ENCODE data around the gene ABCC10.
"Not testable (repeated sequence)": the region's sequence is repeated elsewhere in the genome, so short reads cannot be mapped to it uniquely, and the experiment has no call there.

The ABCC10 gene, protein sequence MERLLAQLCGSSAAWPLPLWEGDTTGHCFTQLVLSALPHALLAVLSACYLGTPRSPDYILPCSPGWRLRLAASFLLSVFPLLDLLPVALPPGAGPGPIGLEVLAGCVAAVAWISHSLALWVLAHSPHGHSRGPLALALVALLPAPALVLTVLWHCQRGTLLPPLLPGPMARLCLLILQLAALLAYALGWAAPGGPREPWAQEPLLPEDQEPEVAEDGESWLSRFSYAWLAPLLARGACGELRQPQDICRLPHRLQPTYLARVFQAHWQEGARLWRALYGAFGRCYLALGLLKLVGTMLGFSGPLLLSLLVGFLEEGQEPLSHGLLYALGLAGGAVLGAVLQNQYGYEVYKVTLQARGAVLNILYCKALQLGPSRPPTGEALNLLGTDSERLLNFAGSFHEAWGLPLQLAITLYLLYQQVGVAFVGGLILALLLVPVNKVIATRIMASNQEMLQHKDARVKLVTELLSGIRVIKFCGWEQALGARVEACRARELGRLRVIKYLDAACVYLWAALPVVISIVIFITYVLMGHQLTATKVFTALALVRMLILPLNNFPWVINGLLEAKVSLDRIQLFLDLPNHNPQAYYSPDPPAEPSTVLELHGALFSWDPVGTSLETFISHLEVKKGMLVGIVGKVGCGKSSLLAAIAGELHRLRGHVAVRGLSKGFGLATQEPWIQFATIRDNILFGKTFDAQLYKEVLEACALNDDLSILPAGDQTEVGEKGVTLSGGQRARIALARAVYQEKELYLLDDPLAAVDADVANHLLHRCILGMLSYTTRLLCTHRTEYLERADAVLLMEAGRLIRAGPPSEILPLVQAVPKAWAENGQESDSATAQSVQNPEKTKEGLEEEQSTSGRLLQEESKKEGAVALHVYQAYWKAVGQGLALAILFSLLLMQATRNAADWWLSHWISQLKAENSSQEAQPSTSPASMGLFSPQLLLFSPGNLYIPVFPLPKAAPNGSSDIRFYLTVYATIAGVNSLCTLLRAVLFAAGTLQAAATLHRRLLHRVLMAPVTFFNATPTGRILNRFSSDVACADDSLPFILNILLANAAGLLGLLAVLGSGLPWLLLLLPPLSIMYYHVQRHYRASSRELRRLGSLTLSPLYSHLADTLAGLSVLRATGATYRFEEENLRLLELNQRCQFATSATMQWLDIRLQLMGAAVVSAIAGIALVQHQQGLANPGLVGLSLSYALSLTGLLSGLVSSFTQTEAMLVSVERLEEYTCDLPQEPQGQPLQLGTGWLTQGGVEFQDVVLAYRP (N-terminal part only)

GRCh38 chr6:43427406-43428111 lies at the start of gene ABCC10:
TSS of gene ABCC10 (plus strand) at chr6:43427541. CDS start at chr6:43427979, 438 bp downstream.
- DNase-seq (ENCODE audit: low read depth, low spot score): peak; percentile 89

GRCh38 chr6:43377710-43378229 lies 49.6 kb upstream of the ABCC10 start:
- DNase-seq (ENCODE audit: low read depth, low spot score): no peak

- no peak for DNase-seq (ENCODE audit: low read depth, low spot score)
Measured at GRCh38 chr6:43378631-43379030, 48.7 kb upstream of the ABCC10 start.

DNA sequence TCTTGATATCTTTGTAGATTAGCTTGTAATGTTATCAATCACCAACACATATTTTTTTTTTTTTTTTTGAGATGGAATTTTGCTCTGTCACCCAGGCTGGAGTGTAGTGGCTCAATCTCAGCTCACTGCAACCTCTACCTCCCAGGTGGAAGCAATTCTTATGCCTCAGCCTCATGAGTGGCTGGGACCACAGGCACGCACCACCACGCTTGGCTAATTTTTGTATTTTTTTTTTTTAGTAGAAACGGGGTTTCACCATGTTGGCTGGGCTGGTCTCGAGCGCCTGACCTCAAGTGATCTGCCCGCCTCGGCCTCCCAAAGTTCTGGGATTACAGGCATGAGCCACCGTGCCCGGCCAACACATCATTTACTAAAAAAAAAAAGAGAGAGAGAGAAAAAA lies 46.5 kb upstream of the ABCC10 start:
- DNase-seq (ENCODE audit: low read depth, low spot score): not testable (repeated sequence)

DNA sequence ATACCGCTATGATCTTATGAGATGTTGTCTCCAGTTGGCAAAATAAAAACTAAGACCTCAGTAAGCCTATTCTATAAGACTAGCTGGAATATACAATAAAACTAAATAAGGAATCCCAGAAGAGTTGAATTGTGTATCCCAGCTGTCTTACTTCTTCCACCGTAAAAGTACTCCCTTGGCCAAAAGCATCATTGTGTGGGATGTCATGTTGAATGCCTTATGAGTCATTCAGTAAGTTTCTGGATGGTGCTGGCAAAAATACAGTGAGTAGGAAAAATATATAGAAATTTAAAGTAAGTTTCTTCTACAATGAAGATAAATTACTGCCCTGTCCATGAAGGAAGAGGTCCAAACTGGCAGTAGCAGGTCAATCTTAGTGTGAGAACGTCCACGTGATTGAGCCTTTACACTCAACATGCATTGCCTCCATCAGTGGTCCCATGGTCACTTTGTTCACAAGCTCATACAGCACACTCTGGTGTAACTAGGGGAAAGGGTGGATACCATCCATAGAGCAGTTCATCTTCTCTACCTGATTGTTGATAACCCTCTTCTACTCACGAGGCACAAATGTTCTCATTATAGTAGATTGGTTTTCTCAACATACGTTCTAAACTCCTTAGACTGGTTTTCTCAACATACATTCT lies 44.2 kb upstream of the ABCC10 start:
- DNase-seq (ENCODE audit: low read depth, low spot score): no peak

DNA sequence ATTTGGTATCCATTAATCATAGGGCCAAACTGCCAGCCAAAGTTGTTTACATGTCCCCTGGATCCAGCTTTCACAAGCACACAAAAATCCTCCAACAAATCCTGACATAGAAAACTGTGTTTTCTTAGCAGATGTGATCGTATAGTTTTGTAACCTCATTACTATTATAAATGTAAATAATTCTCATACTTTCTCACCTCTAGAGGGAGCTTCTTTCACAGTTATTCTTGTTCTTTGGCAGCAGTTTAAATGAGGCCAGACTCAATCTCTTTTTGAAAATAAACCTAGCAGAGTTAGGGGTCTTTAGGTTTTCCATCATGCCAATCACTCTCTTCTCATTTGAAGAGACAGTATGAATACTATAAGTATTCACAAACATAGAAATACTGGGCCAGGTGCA lies 40.8 kb upstream of the ABCC10 start:
- no peak for DNase-seq (ENCODE audit: low read depth, low spot score)

DNA sequence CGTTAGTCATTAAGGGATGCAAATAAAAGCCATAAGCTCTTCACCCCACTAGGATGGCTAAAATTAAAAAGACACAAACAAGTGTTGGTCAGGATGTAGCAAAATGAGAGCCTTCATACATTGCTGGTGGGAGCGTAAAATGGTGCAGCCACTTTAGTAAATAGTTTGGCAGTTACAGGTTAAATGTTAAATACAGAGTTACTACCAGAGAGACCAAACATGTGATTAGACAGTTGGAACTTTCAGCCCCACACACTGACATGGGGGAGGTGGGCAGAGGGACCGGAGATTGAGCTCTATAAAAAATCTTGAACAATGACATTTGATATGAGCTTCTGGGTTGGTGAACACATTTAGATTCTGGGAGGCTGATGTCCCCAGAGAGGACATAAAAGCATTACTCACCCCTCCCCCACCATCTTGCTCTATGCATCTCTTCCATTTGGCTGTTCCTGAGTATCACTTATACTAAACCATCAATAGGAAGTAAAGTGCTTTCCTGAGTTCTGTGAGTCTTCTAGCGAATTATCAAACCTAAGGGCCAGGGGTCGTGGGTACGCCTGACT lies 37.5 kb upstream of the ABCC10 start:
- DNase-seq (ENCODE audit: low read depth, low spot score): no peak

GRCh38 chr6:43390753-43391439 lies 36.4 kb upstream of the ABCC10 start:
- DNase-seq (ENCODE audit: low read depth, low spot score): not testable (repeated sequence)

DNA sequence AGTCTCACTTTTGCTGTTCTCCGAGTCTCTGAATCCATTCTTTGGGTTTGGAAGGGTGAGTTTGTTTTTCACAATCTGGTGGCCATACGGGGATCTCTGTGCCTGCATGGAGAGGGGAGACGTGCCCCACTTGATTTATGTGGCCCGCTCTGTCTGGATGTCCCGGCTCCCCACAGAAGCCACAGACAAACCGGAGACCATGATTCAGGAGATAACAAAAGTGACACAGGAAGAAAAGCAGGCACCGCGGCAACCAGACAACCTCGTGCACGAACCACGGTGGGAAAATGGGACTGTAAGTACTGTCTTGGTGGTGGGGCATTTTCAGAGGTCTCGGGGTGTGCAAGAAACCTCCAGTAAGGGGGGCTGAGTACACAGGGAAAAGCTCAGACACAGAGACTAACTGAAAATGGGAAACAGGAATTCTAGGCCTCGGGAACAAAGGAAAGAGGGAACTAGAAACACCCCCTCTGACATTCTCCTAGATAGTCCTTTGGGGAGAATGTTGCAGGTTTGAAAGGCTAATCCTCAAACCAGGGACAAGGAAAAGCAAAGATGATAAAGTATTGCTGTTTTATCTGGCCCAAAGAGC lies 35.8 kb upstream of the ABCC10 start:
- DNase-seq (ENCODE audit: low read depth, low spot score): no peak

DNA sequence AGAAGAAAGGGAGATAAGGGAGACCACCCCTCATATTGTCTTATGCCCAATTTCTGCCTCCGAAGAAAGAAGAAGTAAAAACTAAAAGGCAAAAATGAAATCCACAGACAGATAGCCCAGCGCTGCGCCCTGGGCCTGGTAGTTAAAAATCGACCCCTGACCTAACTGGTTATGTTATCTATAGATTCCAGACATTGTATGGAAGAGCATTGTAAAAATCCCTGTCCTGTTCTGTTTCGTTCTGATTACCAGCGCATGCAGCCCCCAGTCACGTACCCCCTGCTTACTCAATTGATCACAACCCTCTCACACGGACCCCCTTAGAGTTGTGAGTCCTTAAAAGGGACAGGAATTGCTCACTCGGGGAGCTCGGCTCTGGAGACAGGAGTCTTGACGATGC lies 34.2 kb upstream of the ABCC10 start:
- not testable (repeated sequence) for DNase-seq (ENCODE audit: low read depth, low spot score)

DNA sequence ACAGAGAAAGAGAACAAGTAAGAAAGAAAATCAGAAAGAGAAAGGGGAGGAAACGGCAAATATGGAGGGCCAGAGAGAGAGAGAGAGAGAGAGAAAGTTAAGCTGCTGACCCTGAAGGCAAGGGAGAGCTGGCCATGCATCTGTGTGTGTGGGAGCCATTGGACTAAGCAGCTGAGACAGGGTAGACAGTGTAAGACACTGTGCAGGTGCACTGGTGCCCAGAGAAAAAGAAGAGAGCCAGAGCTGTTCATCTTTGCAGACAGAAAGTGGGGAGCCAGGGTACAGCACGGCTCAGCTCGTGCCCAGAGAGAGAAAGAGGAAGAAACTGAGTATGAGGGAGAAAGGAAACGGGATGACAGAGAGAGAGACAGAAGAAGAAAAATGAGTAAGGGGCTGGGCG lies 33.7 kb upstream of the ABCC10 start:
- DNase-seq (ENCODE audit: low read depth, low spot score): no peak

GRCh38 chr6:43394982-43395381 lies 32.4 kb upstream of the ABCC10 start:
- no peak for DNase-seq (ENCODE audit: low read depth, low spot score)

DNA sequence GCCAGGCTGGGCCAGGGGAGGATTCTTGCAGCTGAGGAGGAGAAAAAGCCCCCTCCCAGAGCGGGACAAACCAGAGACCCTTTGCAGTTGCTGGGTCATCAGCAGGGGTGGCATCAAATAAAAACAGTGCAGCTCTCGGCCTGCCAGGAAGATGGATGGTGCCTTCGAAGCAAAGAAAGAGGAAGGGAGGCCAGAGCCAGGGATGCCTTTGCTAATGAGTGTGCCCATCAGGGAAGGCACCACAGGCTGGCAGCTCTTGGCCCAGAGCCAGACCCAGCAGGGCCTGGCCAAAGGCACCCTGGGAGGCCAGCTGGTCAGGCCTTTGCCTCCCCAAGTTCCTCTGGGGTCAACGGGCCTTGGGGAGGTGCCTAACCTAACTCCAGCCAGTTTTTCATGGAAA lies 31.6 kb upstream of the ABCC10 start:
- no peak for DNase-seq (ENCODE audit: low read depth, low spot score)

DNA sequence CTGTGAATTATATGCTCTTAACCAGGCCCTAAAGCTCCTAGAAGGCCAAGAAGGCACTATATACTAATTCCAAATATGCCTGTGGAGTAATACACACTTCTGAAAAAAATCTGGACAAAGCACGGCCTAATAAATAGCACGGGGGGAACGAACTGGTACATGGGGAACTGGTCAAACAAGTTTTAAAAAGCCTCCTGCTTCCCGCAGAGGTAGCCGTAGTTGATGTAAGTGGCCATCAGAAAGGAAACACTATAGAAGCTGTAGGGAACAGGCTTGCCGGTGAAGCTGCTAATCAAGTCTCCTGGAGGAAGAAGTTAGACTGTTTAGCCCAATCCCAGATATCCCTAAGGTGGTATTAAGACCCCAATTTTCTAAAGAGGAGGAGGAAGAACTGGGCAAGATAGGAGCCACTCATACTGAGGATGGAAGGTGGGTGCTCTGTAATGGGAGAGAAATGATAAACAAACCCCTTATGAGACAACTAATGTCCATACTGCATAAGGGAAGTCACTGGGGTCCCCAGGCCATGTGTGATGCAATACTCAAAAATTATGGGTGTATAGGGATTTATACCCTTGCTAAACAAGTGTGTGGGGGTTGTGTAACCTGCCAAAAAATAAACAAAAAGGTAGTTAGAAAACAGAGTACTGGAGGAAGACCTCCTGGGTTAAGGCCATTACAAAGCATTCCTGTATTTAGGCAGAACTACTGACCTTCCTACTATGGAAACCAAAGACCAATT lies 30.8 kb upstream of the ABCC10 start:
- DNase-seq (ENCODE audit: low read depth, low spot score): no peak

- DNase-seq (ENCODE audit: low read depth, low spot score): no peak
Measured at GRCh38 chr6:43399932-43400487, 27.3 kb upstream of the ABCC10 start.

DNA sequence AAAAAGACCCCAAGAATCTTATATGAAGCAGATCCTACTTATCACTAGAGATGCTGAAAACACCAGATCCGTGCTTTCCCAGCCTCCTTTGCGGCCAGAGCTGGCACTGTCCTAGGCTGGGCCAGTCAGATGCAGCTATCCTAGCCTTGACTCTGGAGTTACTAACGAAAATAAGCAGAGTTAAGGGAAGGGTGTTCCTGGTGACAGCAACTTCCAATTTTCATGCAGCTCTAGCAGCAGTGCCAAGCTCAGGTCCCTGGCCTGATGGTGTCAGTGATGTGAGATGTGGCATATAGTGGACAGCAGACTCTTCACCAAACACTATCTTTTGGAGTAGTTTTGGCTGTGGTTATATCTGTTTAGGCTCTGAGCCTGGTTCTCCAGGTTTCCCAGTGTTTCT lies 25.6 kb upstream of the ABCC10 start:
- DNase-seq (ENCODE audit: low read depth, low spot score): no peak

- no peak for DNase-seq (ENCODE audit: low read depth, low spot score)
Measured at GRCh38 chr6:43402820-43403219, 24.5 kb upstream of the ABCC10 start.

GRCh38 chr6:43405354-43405753 lies 22.0 kb upstream of the ABCC10 start:
- no peak for DNase-seq (ENCODE audit: low read depth, low spot score)
